H9 (cell line): ENCODE results near the gene IL1A. TPM values are rescaled to one million over a fixed set of nuclear protein-coding genes. Genes with fewer than 3 reads are reported as not detected.

Experiments
- DNase-seq: peaks from one replicate; pipeline ENCODE4 v3.0.0-alpha.2; 2017
- H2AFZ ChIP-seq: one replicate; pipeline ENCODE4 v1.6.1; 2013; ENCODE audit warnings: mild to moderate bottlenecking, low read length, control low read depth, moderate library complexity
- H2AK5ac ChIP-seq: 2 replicates; pipeline ENCODE4 v1.6.1; 2013; ENCODE audit warnings: low read length, control low read depth, mixed read lengths; ENCODE audit not compliant: insufficient read length
- H2BK120ac ChIP-seq: one replicate; pipeline ENCODE4 v1.6.1; 2013; ENCODE audit warnings: low read depth, mild to moderate bottlenecking, low read length, control low read depth, inconsistent platforms; ENCODE audit not compliant: poor library complexity, severe bottlenecking
- H2BK12ac ChIP-seq: 2 replicates; pipeline ENCODE4 v1.6.1; 2013; ENCODE audit warnings: low read length, control low read depth, mixed read lengths, low read depth; ENCODE audit not compliant: insufficient read length
- H2BK15ac ChIP-seq: 2 replicates; pipeline ENCODE4 v1.6.1; 2013; ENCODE audit warnings: low read depth, low read length, control low read depth
- H2BK20ac ChIP-seq: one replicate; pipeline ENCODE4 v1.6.1; 2013; ENCODE audit warnings: low read depth, mild to moderate bottlenecking, low read length, control low read depth, inconsistent platforms; ENCODE audit not compliant: poor library complexity, severe bottlenecking
- H2BK5ac ChIP-seq: 2 replicates; pipeline ENCODE4 v1.6.1; 2013; ENCODE audit warnings: low read length, control low read depth, mixed read lengths; ENCODE audit not compliant: insufficient read length
- H3K14ac ChIP-seq: 2 replicates; pipeline ENCODE4 v1.6.1; 2013; ENCODE audit warnings: low read length, control low read depth; ENCODE audit not compliant: insufficient read depth
- H3K18ac ChIP-seq: 2 replicates; pipeline ENCODE4 v1.6.1; 2013; ENCODE audit warnings: low read depth, mild to moderate bottlenecking, mixed read lengths, low read length, control low read depth; ENCODE audit not compliant: insufficient read length
- H3K23ac ChIP-seq: 2 replicates; pipeline ENCODE4 v1.6.1; 2013; ENCODE audit warnings: low read length, control low read depth, mixed read lengths, low read depth; ENCODE audit not compliant: insufficient read length
- H3K23me2 ChIP-seq: 2 replicates; pipeline ENCODE4 v1.6.1; 2013; ENCODE audit warnings: low read depth, mild to moderate bottlenecking, mixed read lengths, low read length, control low read depth; ENCODE audit not compliant: insufficient read length, poor library complexity, severe bottlenecking
- H3K27ac ChIP-seq: 2 replicates; pipeline ENCODE4 v1.5.1; 2013; ENCODE audit warnings: low read length, control low read depth, mixed read lengths, low read depth; ENCODE audit not compliant: insufficient read length
- H3K27me3 ChIP-seq: 2 replicates; pipeline ENCODE4 v1.6.1; 2013; ENCODE audit warnings: low read length, control low read depth, inconsistent platforms; ENCODE audit not compliant: insufficient read depth
- H3K4ac ChIP-seq: 2 replicates; pipeline ENCODE4 v1.6.1; 2013; ENCODE audit warnings: low read depth, mild to moderate bottlenecking, control low read depth, inconsistent platforms, low read length, moderate library complexity
- H3K4me1 ChIP-seq: 2 replicates; pipeline ENCODE4 v1.6.1; 2013; ENCODE audit warnings: low read length, control low read depth, inconsistent platforms; ENCODE audit not compliant: insufficient read depth
- H3K4me2 ChIP-seq: 2 replicates; pipeline ENCODE4 v1.6.1; 2013; ENCODE audit warnings: low read length, control low read depth, mixed read lengths; ENCODE audit not compliant: insufficient read length, insufficient read depth
- H3K56ac ChIP-seq: 2 replicates; pipeline ENCODE4 v1.6.1; 2013; ENCODE audit warnings: low read depth, mild to moderate bottlenecking, mixed read lengths, low read length, control low read depth; ENCODE audit not compliant: insufficient read length
- H3K79me1 ChIP-seq: 2 replicates; pipeline ENCODE4 v1.6.1; 2013; ENCODE audit warnings: low read depth, mild to moderate bottlenecking, moderate library complexity, low read length, control low read depth, inconsistent platforms; ENCODE audit not compliant: insufficient read depth, poor library complexity, severe bottlenecking
- H3K79me2 ChIP-seq: 2 replicates; pipeline ENCODE4 v1.6.1; 2013; ENCODE audit warnings: low read length, control low read depth, inconsistent platforms; ENCODE audit not compliant: insufficient read depth
- H3K9ac ChIP-seq: 2 replicates; pipeline ENCODE4 v1.6.1; 2013; ENCODE audit warnings: low read length, control low read depth, mixed read lengths; ENCODE audit not compliant: insufficient read length; ENCODE audit errors: extremely low read depth
- H3K9me3 ChIP-seq: one replicate; pipeline ENCODE4 v1.6.1; 2013; ENCODE audit warnings: low read depth, low read length, inconsistent platforms; ENCODE audit not compliant: control insufficient read depth
- H3T11ph ChIP-seq: one replicate; pipeline ENCODE4 v1.6.1; 2013; ENCODE audit warnings: mild to moderate bottlenecking, low read length, control low read depth, inconsistent platforms
- H4K20me1 ChIP-seq: one replicate; pipeline ENCODE4 v1.6.1; 2013; ENCODE audit not compliant: control insufficient read depth, insufficient read length, insufficient read depth
- H4K5ac ChIP-seq: 2 replicates; pipeline ENCODE4 v1.6.1; 2013; ENCODE audit warnings: low read depth, mild to moderate bottlenecking, mixed read lengths, low read length, control low read depth; ENCODE audit not compliant: insufficient read length
- H4K8ac ChIP-seq: replicated peaks from 2 replicates; pipeline ENCODE4 v1.6.1; 2013; ENCODE audit warnings: low read length, control low read depth, mixed read lengths, low read depth; ENCODE audit not compliant: insufficient read length
- H4K91ac ChIP-seq: 2 replicates; pipeline ENCODE4 v1.6.1; 2013; ENCODE audit warnings: low read depth, mild to moderate bottlenecking, moderate library complexity, mixed read lengths, low read length, control low read depth; ENCODE audit not compliant: insufficient read length
- H3K27ac Mint-ChIP-seq, 3 experiments: 2 replicates in 2 of 3; 3 replicates in 1 of 3; pipeline ENCODE4 v1.8.0; 2020 to 2021; ENCODE audit warnings: mixed read lengths in 3 of 3, mild to moderate bottlenecking in 1 of 3, moderate library complexity in 1 of 3
- H3K27me3 Mint-ChIP-seq: 2 replicates; pipeline ENCODE4 v1.8.0; 2021; ENCODE audit warnings: low read depth, mild to moderate bottlenecking, moderate library complexity, mixed read lengths
- H3K36me3 Mint-ChIP-seq, 3 experiments: 2 replicates in 2 of 3; 3 replicates in 1 of 3; pipeline ENCODE4 v1.8.0; 2020 to 2021; ENCODE audit warnings: low read depth in 3 of 3, mixed read lengths in 3 of 3; ENCODE audit not compliant: insufficient read depth in 1 of 3
- H3K4me1 Mint-ChIP-seq, 2 experiments: 2 replicates each; pipeline ENCODE4 v1.8.0; 2020; ENCODE audit warnings: mixed read lengths in 2 of 2
- H3K4me3 Mint-ChIP-seq, 2 experiments: 2 replicates in 1 of 2; 3 replicates in 1 of 2; pipeline ENCODE4 v1.8.0; 2020 to 2021; ENCODE audit warnings: mild to moderate bottlenecking in 2 of 2, mixed read lengths in 2 of 2, moderate library complexity in 1 of 2
- H3K9me3 Mint-ChIP-seq, 2 experiments: 2 replicates in 1 of 2; 3 replicates in 1 of 2; pipeline ENCODE4 v1.8.0; 2020; ENCODE audit warnings: mild to moderate bottlenecking in 2 of 2, mixed read lengths in 2 of 2, moderate library complexity in 1 of 2
- WGBS: extraction: QIAGEN DNeasy Blood & Tissue Kit; methylation state at CpG from one replicate; pipeline ENCODE4 v1.1.7; 2013; ENCODE audit warnings: missing lambda C conversion rate, low lambda C conversion rate, mixed read lengths; ENCODE audit not compliant: insufficient read length; ENCODE audit errors: extremely low coverage; 5-methylcytosine and 5-hydroxymethylcytosine counted together
- total RNA-seq: library from RNA; stranded (reverse); gene quantifications from 2 replicates; pipeline ENCODE4 v1.2.1, GENCODE V29; 2021
- TF ChIP-seq, protein P1 (sequence below): fragments of 200-600 bp; sonication (generic); conservative IDR thresholded peaks from 3 replicates; pipeline ENCODE4 v1.8.0; 2021; ENCODE audit warnings: antibody characterized with exemption, mild to moderate bottlenecking

IL1A gene
- total RNA-seq, 1 experiment from 2014 or later: 0.35 TPM

- Histone ChIP-seq H3K27me3 (no peaks in the 10 kb centered on the region), H3K14ac (no peak overlapping the region), H3K27ac (no peak overlapping the region), H3K56ac (no peak overlapping the region), H2BK12ac (no peak overlapping the region), H3K79me2 (no peaks in the 10 kb centered on the region), H3K4me1 (no peaks in the 10 kb centered on the region; the same call in 1 of the 2 replicates), H2BK20ac (no peak overlapping the region), H4K91ac (no peak overlapping the region), H3K4me2 (no peak overlapping the region), H3K23me2 (no peaks in the 10 kb centered on the region), H2BK120ac (no peak overlapping the region), H2AK5ac (no peak overlapping the region), H3K18ac (no peak overlapping the region), H4K8ac (no peak overlapping the region), H3T11ph (no peak overlapping the region), H3K9ac (no peak overlapping the region), H3K9me3 (no peaks in the 10 kb centered on the region), H2BK5ac (no peak overlapping the region), H2BK15ac (no peak overlapping the region), H2AFZ (no peak overlapping the region), H3K79me1 (no peaks in the 10 kb centered on the region), H3K23ac (no peak overlapping the region), H4K20me1 (no peaks in the 10 kb centered on the region), H4K5ac (no peak overlapping the region), H3K4ac (no peak overlapping the region)
- TF ChIP-seq, protein P1, sequence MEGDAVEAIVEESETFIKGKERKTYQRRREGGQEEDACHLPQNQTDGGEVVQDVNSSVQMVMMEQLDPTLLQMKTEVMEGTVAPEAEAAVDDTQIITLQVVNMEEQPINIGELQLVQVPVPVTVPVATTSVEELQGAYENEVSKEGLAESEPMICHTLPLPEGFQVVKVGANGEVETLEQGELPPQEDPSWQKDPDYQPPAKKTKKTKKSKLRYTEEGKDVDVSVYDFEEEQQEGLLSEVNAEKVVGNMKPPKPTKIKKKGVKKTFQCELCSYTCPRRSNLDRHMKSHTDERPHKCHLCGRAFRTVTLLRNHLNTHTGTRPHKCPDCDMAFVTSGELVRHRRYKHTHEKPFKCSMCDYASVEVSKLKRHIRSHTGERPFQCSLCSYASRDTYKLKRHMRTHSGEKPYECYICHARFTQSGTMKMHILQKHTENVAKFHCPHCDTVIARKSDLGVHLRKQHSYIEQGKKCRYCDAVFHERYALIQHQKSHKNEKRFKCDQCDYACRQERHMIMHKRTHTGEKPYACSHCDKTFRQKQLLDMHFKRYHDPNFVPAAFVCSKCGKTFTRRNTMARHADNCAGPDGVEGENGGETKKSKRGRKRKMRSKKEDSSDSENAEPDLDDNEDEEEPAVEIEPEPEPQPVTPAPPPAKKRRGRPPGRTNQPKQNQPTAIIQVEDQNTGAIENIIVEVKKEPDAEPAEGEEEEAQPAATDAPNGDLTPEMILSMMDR: no peak
- Mint-ChIP-seq H3K9me3 (peaks cover 3 to 5% of the 10 kb centered on the region in 2 experiments; a peak in 4 of 5 replicates), H3K4me3 (no peak overlapping the region), H3K36me3 (peaks cover under 1 to 4% (median 2%) of the 10 kb centered on the region in 3 experiments; a peak in 5 of 7 replicates), H3K4me1 (peaks cover 5 to 8% of the 10 kb centered on the region in 2 experiments; a peak in 3 of 4 replicates), H3K27me3 (peaks cover 3% of the 10 kb centered on the region; the same call in 1 of the 2 replicates), H3K27ac (no peak overlapping the region)
- no peak for DNase-seq
- WGBS: no CpG with 5 or more reads among the region's 3 CpGs
Measured at GRCh38 chr2:112828251-112828691, 44.0 kb upstream of the IL1A start.
